Astrocyte of the cerebellum (primary cell): ENCODE results near the gene SPG7.
A peak's percentile ranks its signal among the peaks of the same experiment; 100 is the strongest.

Source experiments
- DNase-seq: peaks from one replicate; pipeline ENCODE4 v3.0.0-alpha.2; 2011; ENCODE audit warnings: low read depth
- H3K4me3 ChIP-seq: 2 replicates; pipeline ENCODE4 v1.5.1; 2011; ENCODE audit warnings: mild to moderate bottlenecking, low read depth, low read length, moderate library complexity
- in situ Hi-C: cut with HindIII; loops from 2 replicates; pipeline ENCODE4 v1.10.0; 2017; ENCODE audit warnings: low sequenced_read_pairs
- TF ChIP-seq, protein P1 (sequence below): IDR thresholded peaks from 2 replicates; pipeline ENCODE4 v1.5.1; 2012; ENCODE audit warnings: low read length, low read depth, moderate library complexity, mild to moderate bottlenecking; ENCODE audit errors: missing control alignments

SPG7 gene

DNA sequence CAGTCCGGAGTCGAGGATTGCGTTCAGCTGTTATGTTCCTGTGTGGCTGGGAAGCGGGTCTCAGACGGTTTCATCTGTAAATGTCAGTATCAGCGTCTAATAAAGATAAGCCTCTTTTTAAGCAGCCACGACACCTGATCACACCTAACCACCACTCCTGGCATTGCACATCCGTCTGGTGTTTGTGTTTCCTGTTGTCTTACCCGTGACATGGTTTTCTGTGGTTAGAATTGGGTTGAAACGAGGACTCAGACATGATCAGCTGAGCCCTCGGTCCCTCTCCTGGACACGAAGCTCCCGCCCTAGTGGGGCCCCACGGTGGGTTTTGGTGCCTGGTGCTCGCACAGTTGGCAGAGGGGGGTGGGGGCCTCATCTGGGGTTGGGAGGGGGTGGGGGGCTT, 85.6 kb downstream of the SPG7 start:
- in situ Hi-C loops: no loop called here
- TF ChIP-seq, protein P1, sequence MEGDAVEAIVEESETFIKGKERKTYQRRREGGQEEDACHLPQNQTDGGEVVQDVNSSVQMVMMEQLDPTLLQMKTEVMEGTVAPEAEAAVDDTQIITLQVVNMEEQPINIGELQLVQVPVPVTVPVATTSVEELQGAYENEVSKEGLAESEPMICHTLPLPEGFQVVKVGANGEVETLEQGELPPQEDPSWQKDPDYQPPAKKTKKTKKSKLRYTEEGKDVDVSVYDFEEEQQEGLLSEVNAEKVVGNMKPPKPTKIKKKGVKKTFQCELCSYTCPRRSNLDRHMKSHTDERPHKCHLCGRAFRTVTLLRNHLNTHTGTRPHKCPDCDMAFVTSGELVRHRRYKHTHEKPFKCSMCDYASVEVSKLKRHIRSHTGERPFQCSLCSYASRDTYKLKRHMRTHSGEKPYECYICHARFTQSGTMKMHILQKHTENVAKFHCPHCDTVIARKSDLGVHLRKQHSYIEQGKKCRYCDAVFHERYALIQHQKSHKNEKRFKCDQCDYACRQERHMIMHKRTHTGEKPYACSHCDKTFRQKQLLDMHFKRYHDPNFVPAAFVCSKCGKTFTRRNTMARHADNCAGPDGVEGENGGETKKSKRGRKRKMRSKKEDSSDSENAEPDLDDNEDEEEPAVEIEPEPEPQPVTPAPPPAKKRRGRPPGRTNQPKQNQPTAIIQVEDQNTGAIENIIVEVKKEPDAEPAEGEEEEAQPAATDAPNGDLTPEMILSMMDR: no peak
- DNase-seq: no peak
- no peak overlapping the region for H3K4me3 ChIP-seq

DNA sequence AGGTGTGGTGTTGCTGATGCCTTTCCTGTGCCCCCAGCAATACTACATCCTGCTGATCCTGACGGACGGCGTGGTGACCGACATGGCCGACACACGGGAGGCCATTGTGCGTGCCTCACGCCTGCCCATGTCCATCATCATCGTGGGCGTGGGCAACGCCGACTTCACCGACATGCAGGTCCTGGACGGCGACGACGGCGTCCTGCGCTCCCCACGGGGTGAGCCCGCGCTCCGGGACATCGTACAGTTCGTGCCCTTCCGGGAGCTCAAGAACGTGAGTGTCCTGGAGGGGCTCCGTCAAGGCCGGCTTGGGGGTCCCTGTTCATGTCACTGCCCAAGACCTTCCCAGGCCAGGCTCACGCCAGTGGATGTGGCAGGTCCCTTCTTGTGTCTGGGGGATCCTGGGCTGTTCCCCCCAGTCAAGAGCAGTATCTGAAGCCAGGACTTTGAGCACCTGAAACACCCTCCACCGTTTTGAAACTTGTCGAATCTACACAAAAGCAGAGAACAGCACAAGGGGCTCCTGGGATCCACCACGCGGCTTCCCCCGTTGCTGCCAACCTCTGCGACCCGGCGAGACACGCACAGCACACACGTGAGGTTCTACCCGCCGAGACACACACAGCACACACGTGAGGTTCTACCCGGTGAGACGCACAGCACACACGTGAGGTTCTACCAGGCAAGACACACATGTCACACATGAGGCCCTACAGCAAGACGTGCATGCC, 87.3 kb downstream of the SPG7 start:
- in situ Hi-C loops: no loop called here
- TF ChIP-seq, protein P1: no peak
- no peak for DNase-seq
- H3K4me3 ChIP-seq: no peak overlapping the region

DNA sequence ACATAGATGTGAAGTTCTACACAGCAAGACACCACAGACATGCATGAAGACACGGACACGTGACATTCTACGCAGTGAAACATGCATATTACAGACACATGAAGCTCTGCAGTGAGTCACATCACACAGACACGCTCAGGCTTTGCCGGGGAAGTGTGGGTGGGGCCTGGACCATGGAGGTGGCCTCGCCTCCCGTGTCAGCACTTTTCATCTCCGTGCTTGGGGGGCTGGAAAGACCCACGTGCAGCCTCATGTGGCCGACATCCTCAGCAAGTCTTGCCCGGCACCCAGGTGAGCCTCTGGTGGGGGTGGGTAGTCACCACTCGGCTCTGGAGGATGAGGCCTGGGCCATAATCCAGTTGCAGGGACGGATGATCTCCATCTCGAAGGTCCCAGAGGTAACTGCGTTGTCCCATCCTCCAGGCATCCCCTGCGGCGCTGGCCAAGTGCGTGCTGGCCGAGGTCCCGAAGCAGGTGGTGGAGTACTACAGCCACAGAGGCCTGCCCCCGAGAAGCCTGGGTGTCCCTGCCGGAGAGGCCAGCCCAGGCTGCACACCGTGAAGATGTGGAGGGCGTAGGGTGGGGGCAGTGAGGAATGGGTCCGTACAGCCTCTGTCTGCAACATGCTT, 88.0 kb downstream of the SPG7 start:
- DNase-seq: no peak
- TF ChIP-seq, protein P1: no peak
- in situ Hi-C loops: no loop called here
- H3K4me3 ChIP-seq: no peak overlapping the region

DNA sequence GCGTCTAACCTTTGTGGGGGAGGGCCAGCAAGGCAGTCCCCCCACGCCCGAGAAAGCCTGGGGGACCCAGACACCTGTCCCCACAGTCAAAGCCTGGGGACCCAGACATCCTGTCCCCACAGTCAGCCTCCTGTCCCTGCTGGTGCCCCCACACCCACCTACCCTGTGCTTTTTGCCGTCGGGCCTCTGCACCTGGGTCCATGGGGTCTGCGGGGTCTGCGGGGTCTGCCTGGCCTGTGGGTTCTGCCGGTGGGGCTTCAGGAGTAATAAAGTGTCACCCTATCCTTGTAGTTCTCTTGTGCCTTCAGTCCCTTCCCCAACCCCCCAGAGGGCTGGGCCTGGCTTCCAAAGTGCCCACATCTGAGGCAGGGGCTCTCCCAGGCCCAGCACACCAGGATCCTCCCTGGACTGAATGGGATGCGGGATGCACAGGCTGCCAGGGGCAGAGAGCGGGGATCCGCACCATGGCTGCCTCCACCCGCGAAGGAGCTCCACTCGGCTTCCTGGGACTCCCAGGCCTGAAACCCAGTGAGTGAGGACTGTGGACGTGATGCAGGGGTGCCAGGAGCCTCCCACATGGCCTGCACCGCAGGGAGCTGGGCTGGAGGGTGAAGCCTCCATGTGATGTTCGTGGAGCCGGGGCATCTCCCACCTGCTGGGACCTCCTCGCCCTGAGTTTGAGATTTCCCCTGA, 88.9 kb downstream of the SPG7 start:
- in situ Hi-C loops: no loop called here
- TF ChIP-seq, protein P1: no peak
- DNase-seq: no peak
- H3K4me3 ChIP-seq: no peak overlapping the region

DNA sequence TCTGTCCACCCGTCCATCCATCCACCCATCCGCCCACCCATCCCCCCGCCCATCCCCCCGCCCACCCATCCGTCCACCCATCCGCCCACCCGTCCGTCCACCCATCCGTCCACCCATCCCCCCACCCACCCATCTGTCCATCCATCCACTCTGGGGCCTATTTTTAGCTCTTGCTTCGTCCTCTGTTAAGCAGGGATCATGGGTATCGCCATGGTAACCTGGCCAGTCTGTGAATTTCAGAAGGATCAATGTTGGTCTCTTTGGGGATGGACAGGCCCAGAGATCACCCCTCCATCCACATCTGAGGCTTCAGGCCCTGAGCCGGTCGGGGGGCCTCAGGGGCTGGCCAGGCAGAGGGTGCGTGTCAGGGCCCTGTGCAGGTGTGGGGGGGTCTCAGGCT, 90.0 kb downstream of the SPG7 start:
- TF ChIP-seq, protein P1: no peak
- in situ Hi-C loops: no loop called here
- DNase-seq: no peak
- H3K4me3 ChIP-seq: no peak overlapping the region

DNA sequence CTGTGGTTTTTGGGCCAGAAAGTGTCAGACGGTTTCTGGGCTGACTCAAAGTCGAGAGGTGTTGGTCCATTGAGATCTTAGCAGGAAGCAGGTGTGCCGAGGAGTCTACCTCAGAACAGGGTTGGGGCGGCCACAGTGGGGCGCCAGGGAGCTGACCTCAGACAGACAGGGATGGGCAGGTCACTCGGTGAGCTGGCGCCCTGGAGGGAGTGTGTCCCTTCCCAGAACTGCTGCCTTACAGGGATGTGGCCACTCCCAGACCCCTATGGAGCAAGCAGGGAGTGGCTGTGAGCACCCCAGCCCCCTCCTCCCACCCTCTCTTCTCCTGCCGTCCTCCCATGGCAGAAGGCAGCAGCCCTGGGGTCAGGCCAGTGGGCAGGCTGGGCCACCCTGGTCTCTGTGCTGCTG, 91.3 kb downstream of the SPG7 start:
- no peak for DNase-seq
- no peak overlapping the region for H3K4me3 ChIP-seq
- in situ Hi-C loops: no loop called here
- TF ChIP-seq, protein P1: peak; percentile 6
